HepG2 (cell line): Measurements from ENCODE around the gene FIBP. TPM values are rescaled to one million over a fixed set of nuclear protein-coding genes. Genes with fewer than 3 reads are reported as not detected.

ENCODE experiments used
- AHR ChIP-seq: IDR thresholded peaks from 2 replicates; pipeline ENCODE4 v1.6.1; 2018; ENCODE audit warnings: missing genetic modification reagents, missing compliant biosample characterization
- BATF2 ChIP-seq: sonication (generic); formaldehyde crosslinking; IDR thresholded peaks from 2 replicates; pipeline ENCODE4 v1.8.0; 2022; ENCODE audit warnings: mild to moderate bottlenecking, missing genetic modification reagents, moderate library complexity
- FOSL1 ChIP-seq: sonication (generic); formaldehyde crosslinking; IDR thresholded peaks from 2 replicates; pipeline ENCODE4 v1.9.0; 2021; ENCODE audit warnings: missing genetic modification reagents, borderline replicate concordance
- FOXO1 ChIP-seq: sonication (generic); formaldehyde crosslinking; IDR thresholded peaks from 2 replicates; pipeline ENCODE4 v1.4.0; 2020; ENCODE audit warnings: missing genetic modification reagents
- HOXA7 ChIP-seq: sonication (generic); formaldehyde crosslinking; IDR thresholded peaks from 2 replicates; pipeline ENCODE4 v1.8.1; 2022; ENCODE audit warnings: mild to moderate bottlenecking, missing genetic modification reagents, moderate library complexity
- NCOA2 ChIP-seq: sonication (generic); formaldehyde crosslinking; IDR thresholded peaks from 2 replicates; pipeline ENCODE4 v1.8.0; 2022; ENCODE audit warnings: inconsistent platforms
- NFYB ChIP-seq: sonication (generic); formaldehyde crosslinking; IDR thresholded peaks from 2 replicates; pipeline ENCODE4 v1.4.0; 2020; ENCODE audit warnings: missing genetic modification reagents
- NKX3-1 ChIP-seq: sonication (generic); formaldehyde crosslinking; IDR thresholded peaks from 2 replicates; pipeline ENCODE4 v1.5.0; 2020; ENCODE audit warnings: missing genetic modification reagents
- RBM22 ChIP-seq: fragments of 200-400 bp; formaldehyde crosslinking; optimal IDR thresholded peaks from 2 replicates; pipeline ENCODE3; 2017; ENCODE audit warnings: mild to moderate bottlenecking, low read length, moderate library complexity
- RNF2 ChIP-seq: fragments of 450-650 bp; conservative IDR thresholded peaks from 2 replicates; pipeline ENCODE4 v1.6.1; 2016; ENCODE audit warnings: low read depth
- SALL2 ChIP-seq: sonication (generic); formaldehyde crosslinking; IDR thresholded peaks from 2 replicates; pipeline ENCODE4 v1.8.1; 2023; ENCODE audit warnings: mild to moderate bottlenecking, missing genetic modification reagents, inconsistent platforms
- TARDBP ChIP-seq: sonication (generic); formaldehyde crosslinking; IDR thresholded peaks from 2 replicates; pipeline ENCODE4 v1.8.0; 2022; ENCODE audit warnings: mild to moderate bottlenecking, missing genetic modification reagents
- TCF7 ChIP-seq: sonication (generic); IDR thresholded peaks from 2 replicates; pipeline ENCODE4 v1.6.1; 2016; ENCODE audit warnings: antibody characterized with exemption, low read depth
- TEAD2 ChIP-seq: sonication (generic); formaldehyde crosslinking; IDR thresholded peaks from 2 replicates; pipeline ENCODE4 v1.9.0; 2021; ENCODE audit warnings: missing genetic modification reagents
- TP53 ChIP-seq: sonication (generic); formaldehyde crosslinking; conservative IDR thresholded peaks from 2 replicates; pipeline ENCODE4 v1.4.0; 2020; ENCODE audit warnings: missing genetic modification reagents
- ZBTB7A ChIP-seq: sonication (generic); formaldehyde crosslinking; IDR thresholded peaks from 2 replicates; pipeline ENCODE4 v1.8.0; 2022; ENCODE audit warnings: mild to moderate bottlenecking, missing genetic modification reagents
- ZFP37 ChIP-seq: sonication (generic); formaldehyde crosslinking; IDR thresholded peaks from 2 replicates; pipeline ENCODE4 v1.4.0; 2020; ENCODE audit warnings: missing genetic modification reagents, borderline replicate concordance
- ZGPAT ChIP-seq: IDR thresholded peaks from 2 replicates; pipeline ENCODE4 v1.6.1; 2016; ENCODE audit warnings: mild to moderate bottlenecking
- ZMYM4 ChIP-seq: sonication (generic); formaldehyde crosslinking; IDR thresholded peaks from 2 replicates; pipeline ENCODE4 v1.8.1; 2023; ENCODE audit warnings: mild to moderate bottlenecking, missing genetic modification reagents
- ZNF292 ChIP-seq: sonication (generic); formaldehyde crosslinking; IDR thresholded peaks from 2 replicates; pipeline ENCODE4 v1.8.1; 2022; ENCODE audit warnings: mild to moderate bottlenecking, low read depth, missing genetic modification reagents, borderline replicate concordance
- ZNF501 ChIP-seq: sonication (generic); formaldehyde crosslinking; IDR thresholded peaks from 2 replicates; pipeline ENCODE4 v1.5.1; 2020; ENCODE audit warnings: mild to moderate bottlenecking, moderate library complexity, missing genetic modification reagents
- ZNF503 ChIP-seq: sonication (generic); formaldehyde crosslinking; IDR thresholded peaks from 2 replicates; pipeline ENCODE4 v1.4.0; 2020; ENCODE audit warnings: missing genetic modification reagents
- ZNF547 ChIP-seq: sonication (generic); formaldehyde crosslinking; IDR thresholded peaks from 2 replicates; pipeline ENCODE4 v1.5.1; 2020; ENCODE audit warnings: mild to moderate bottlenecking, missing genetic modification reagents
- ZNF563 ChIP-seq: sonication (generic); formaldehyde crosslinking; IDR thresholded peaks from 2 replicates; pipeline ENCODE4 v1.8.0; 2022; ENCODE audit warnings: mild to moderate bottlenecking, moderate library complexity, missing genetic modification reagents
- ZNF703 ChIP-seq: sonication (generic); formaldehyde crosslinking; IDR thresholded peaks from 2 replicates; pipeline ENCODE4 v1.5.1; 2020; ENCODE audit warnings: missing genetic modification reagents, mild to moderate bottlenecking, moderate library complexity, borderline replicate concordance
- ZNF720 ChIP-seq: sonication (generic); formaldehyde crosslinking; IDR thresholded peaks from 2 replicates; pipeline ENCODE4 v1.4.0; 2020; ENCODE audit warnings: missing genetic modification reagents
- ZNF737 ChIP-seq: sonication (generic); formaldehyde crosslinking; IDR thresholded peaks from 2 replicates; pipeline ENCODE4 v1.5.0; 2020; ENCODE audit warnings: missing genetic modification reagents, mild to moderate bottlenecking, borderline replicate concordance
- ZNF883 ChIP-seq: sonication (generic); formaldehyde crosslinking; IDR thresholded peaks from 2 replicates; pipeline ENCODE4 v1.5.1; 2020; ENCODE audit warnings: mild to moderate bottlenecking, missing genetic modification reagents; ENCODE audit errors: not compliant biosample characterization
- ZZZ3 ChIP-seq: sonication (generic); formaldehyde crosslinking; IDR thresholded peaks from 2 replicates; pipeline ENCODE4 v1.4.0; 2020; ENCODE audit warnings: missing genetic modification reagents, mild to moderate bottlenecking, borderline replicate concordance
- polyA plus RNA-seq, 8 experiments: library from polyadenylated mRNA; depleted of rRNA in 3 of 8; stranded (reverse) in 7 of 8; unstranded in 1 of 8; fragments of >200 nt; fragmentation: Illumina TruSeq in 4 of 8; extraction: Trizol in 4 of 8; gene quantifications; 2 replicates each; pipeline versions ENCODE4 v1.2.1 to v1.2.3, GENCODE V29; 2011 to 2016; ENCODE audit warnings: low read depth in 4 of 8, missing spikeins in 1 of 8, mixed read lengths in 1 of 8; ENCODE audit not compliant: insufficient read depth in 1 of 8
- total RNA-seq, 5 experiments: library from RNA; depleted of rRNA; stranded (reverse); fragments of >200 nt; fragmentation: Illumina TruSeq; extraction: Trizol; gene quantifications; 2 replicates each; pipeline ENCODE4 v1.2.3, GENCODE V29; 2016; ENCODE audit warnings: low read depth in 1 of 5

Gene FIBP
- total and polyA plus RNA-seq, 2 of the 13 experiments (the other 11 are each of a cell fraction or from before 2014, with no cell fraction given) = 42.9 to 62.1 TPM

GRCh38 chr11:65918211-65919140 lies 30.2 kb upstream of the FIBP start, which contains the start of gene C11orf68 (continued):
- TF ChIP-seq ZBTB7A (CRISPR knock-in tag) (no peak), ZNF501 (CRISPR knock-in tag) (peak; percentile 42; the same call in 1 of the 2 replicates), ZNF883 (CRISPR knock-in tag) (peak; percentile 8), TEAD2 (CRISPR knock-in tag) (no peak), SALL2 (CRISPR knock-in tag) (no peak), BATF2 (CRISPR knock-in tag) (no peak), NKX3-1 (no peak), ZGPAT (CRISPR knock-in tag) (peak; percentile 8; the same call in 1 of the 2 replicates), ZFP37 (CRISPR knock-in tag) (no peak), NCOA2 (CRISPR knock-in tag) (no peak), AHR (CRISPR knock-in tag) (no peak; the same call in 1 of the 2 replicates), ZNF503 (CRISPR knock-in tag) (no peak), ZNF292 (no peak), RBM22 (no peak), ZNF547 (CRISPR knock-in tag) (0 out of 2 replicates have a peak, but pooled peaks have one; percentile 13), ZNF563 (peak; percentile 17; the same call in 1 of the 2 replicates), HOXA7 (CRISPR knock-in tag) (no peak), TARDBP (CRISPR knock-in tag) (no peak), TP53 (CRISPR knock-in tag) (no peak), TCF7 (no peak), ZNF720 (CRISPR knock-in tag) (no peak), ZNF737 (CRISPR knock-in tag) (no peak), FOXO1 (no peak), FOSL1 (CRISPR knock-in tag) (no peak), ZZZ3 (no peak), ZNF703 (no peak), ZMYM4 (no peak), NFYB (peak; percentile 5; the same call in 1 of the 2 replicates), RNF2 (no peak)
